ENCODE data around the gene ATF1.

The ATF1 gene

GRCh38 chr12:50763639-50764285 is at the start of gene ATF1:
Gene ATF1, plus strand, starts transcription at chr12:50764101. Its CDS starts 16,045 bp downstream, at chr12:50780146.
- TF ChIP-seq EZH2 (IDR thresholded peaks at IDR 0.05; ENCODE audit: borderline replicate concordance, low read length) (no peak), CTCF (IDR thresholded peaks at IDR 0.05; ENCODE audit: low read length) (no peak)
- H3K4me2 ChIP-seq (ENCODE audit: low read length) = peak within 1 kb of the TSS; percentile 88
- H3K36me3 ChIP-seq (ENCODE audit: insufficient read depth, low read length) = no peaks in the 10 kb centered on the region; the same call in 1 of the 2 replicates
- peaks cover under 1% of the 10 kb centered on the region; the same call in 1 of the 2 replicates for H3K9me3 ChIP-seq (ENCODE audit: low read length)
- H3F3A ChIP-seq (ENCODE audit: insufficient read depth, low read length) = no peaks in the 10 kb centered on the region
- peaks cover 32% of the 10 kb centered on the region for H3K79me2 ChIP-seq (ENCODE audit: insufficient read depth, low read length)
- H3K4me3 ChIP-seq (ENCODE audit: low read depth, low read length, poor library complexity, severe bottlenecking) = peak within 1 kb of the TSS; percentile 87
- H4K20me1 ChIP-seq (ENCODE audit: insufficient read depth, low read length) = no peaks in the 10 kb centered on the region
- no peaks in the 10 kb centered on the region for H3K9me2 ChIP-seq (ENCODE audit: low read depth, low read length)
- H3K27ac ChIP-seq (ENCODE audit: low read depth, low read length, poor library complexity, severe bottlenecking) = peak within 1 kb of the TSS; percentile 77
- H3K27me3 ChIP-seq (ENCODE audit: insufficient read depth, low read length) = no peaks in the 10 kb centered on the region
- peak within 1 kb of the TSS; percentile 94 for H3K9ac ChIP-seq (ENCODE audit: low read length)
- no peak within 1 kb of the TSS for H2AFZ ChIP-seq (ENCODE audit: low read length)
- peaks cover 31% of the 10 kb centered on the region for H3K4me1 ChIP-seq (ENCODE audit: insufficient read depth, low read length, severe bottlenecking)

GRCh38 chr12:50715174-50715573 is 48.7 kb upstream of the ATF1 start:
- Histone ChIP-seq H3K36me3 (ENCODE audit: insufficient read depth, low read length) (peaks cover 5% of the 10 kb centered on the region; the same call in 1 of the 2 replicates), H3K4me3 (ENCODE audit: low read depth, low read length, poor library complexity, severe bottlenecking) (no peak overlapping the region), H3K9me2 (ENCODE audit: low read depth, low read length) (no peaks in the 10 kb centered on the region), H3K27ac (ENCODE audit: low read depth, low read length, poor library complexity, severe bottlenecking) (no peak overlapping the region), H4K20me1 (ENCODE audit: insufficient read depth, low read length) (no peaks in the 10 kb centered on the region), H3F3A (ENCODE audit: insufficient read depth, low read length) (no peaks in the 10 kb centered on the region), H3K27me3 (ENCODE audit: insufficient read depth, low read length) (no peaks in the 10 kb centered on the region), H3K9ac (ENCODE audit: low read length) (no peak overlapping the region), H3K4me2 (ENCODE audit: low read length) (no peak overlapping the region), H3K9me3 (ENCODE audit: low read length) (no peaks in the 10 kb centered on the region), H3K4me1 (ENCODE audit: insufficient read depth, low read length, severe bottlenecking) (no peaks in the 10 kb centered on the region), H2AFZ (ENCODE audit: low read length) (no peak overlapping the region), H3K79me2 (ENCODE audit: insufficient read depth, low read length) (no peaks in the 10 kb centered on the region)
- TF ChIP-seq EZH2 (IDR thresholded peaks at IDR 0.05; ENCODE audit: borderline replicate concordance, low read length) (no peak), CTCF (IDR thresholded peaks at IDR 0.05; ENCODE audit: low read length) (no peak)

- peaks cover 10% of the 10 kb centered on the region for H3K4me1 ChIP-seq (ENCODE audit: insufficient read depth, low read length, severe bottlenecking)
- no peaks in the 10 kb centered on the region for H4K20me1 ChIP-seq (ENCODE audit: insufficient read depth, low read length)
- no peaks in the 10 kb centered on the region for H3K9me3 ChIP-seq (ENCODE audit: low read length)
- H3K9ac ChIP-seq (ENCODE audit: low read length) = no peak overlapping the region
- H3F3A ChIP-seq (ENCODE audit: insufficient read depth, low read length) = no peaks in the 10 kb centered on the region
- H3K4me3 ChIP-seq (ENCODE audit: low read depth, low read length, poor library complexity, severe bottlenecking) = no peak overlapping the region
- H2AFZ ChIP-seq (ENCODE audit: low read length) = no peak overlapping the region
- TF ChIP-seq EZH2 (IDR thresholded peaks at IDR 0.05; ENCODE audit: borderline replicate concordance, low read length) (no peak), CTCF (IDR thresholded peaks at IDR 0.05; ENCODE audit: low read length) (no peak)
- no peaks in the 10 kb centered on the region for H3K79me2 ChIP-seq (ENCODE audit: insufficient read depth, low read length)
- peaks cover 12% of the 10 kb centered on the region; the same call in 1 of the 2 replicates for H3K36me3 ChIP-seq (ENCODE audit: insufficient read depth, low read length)
- no peak overlapping the region for H3K4me2 ChIP-seq (ENCODE audit: low read length)
- H3K27me3 ChIP-seq (ENCODE audit: insufficient read depth, low read length) = no peaks in the 10 kb centered on the region
- no peak overlapping the region for H3K27ac ChIP-seq (ENCODE audit: low read depth, low read length, poor library complexity, severe bottlenecking)
- H3K9me2 ChIP-seq (ENCODE audit: low read depth, low read length) = no peaks in the 10 kb centered on the region
Measured at GRCh38 chr12:50718760-50719159, 45.1 kb upstream of the ATF1 start.

Data from OCI-LY1 (cell line).